ENCODE measurements around the gene NAGS. TPM values are rescaled to one million over a fixed set of nuclear protein-coding genes. Genes with fewer than 3 reads are reported as not detected.

The NAGS gene
- total and polyA plus RNA-seq, 2 donors from 2014 or later, result 3.5 to 8.7 TPM

GRCh38 chr17:43979011-43979410, 25.4 kb upstream of the NAGS start:
- peaks cover 0 to 4% (median 0%) of the 10 kb centered on the region in 3 donors for H3K4me1 ChIP-seq (ENCODE audit: control insufficient read depth in 2 of 3, insufficient read depth in 2 of 3, low read depth in 1 of 3, low read length in 3 of 3)
- no peak overlapping the region for H3K9ac ChIP-seq (ENCODE audit: low read length in 3 of 3)
- FAIRE-seq (no peak), DNase-seq (peak in 1 of 5 donors; percentile 4)
- no peak for TF ChIP-seq CTCF (IDR thresholded peaks at IDR 0.05; ENCODE audit: borderline replicate concordance, extremely low read depth, insufficient read depth)
- H3K4me3 ChIP-seq (ENCODE audit: low read length in 3 of 3), result no peak overlapping the region
- H3K36me3 ChIP-seq (ENCODE audit: control insufficient read depth in 2 of 3, insufficient read depth in 3 of 3, low read length in 3 of 3), result no peaks in the 10 kb centered on the region
- H3K27me3 ChIP-seq (ENCODE audit: control insufficient read depth, insufficient read depth, low read length), result peaks cover 3% of the 10 kb centered on the region
- no peak overlapping the region for H3K27ac ChIP-seq (ENCODE audit: low read depth in 2 of 2, low read length in 2 of 2)
- intact Hi-C loops (cut with DNase I), result no loop called here
- no peaks in the 10 kb centered on the region for H3K9me3 ChIP-seq (ENCODE audit: control insufficient read depth in 2 of 3, insufficient read depth in 1 of 3, low read length in 3 of 3)

DNA sequence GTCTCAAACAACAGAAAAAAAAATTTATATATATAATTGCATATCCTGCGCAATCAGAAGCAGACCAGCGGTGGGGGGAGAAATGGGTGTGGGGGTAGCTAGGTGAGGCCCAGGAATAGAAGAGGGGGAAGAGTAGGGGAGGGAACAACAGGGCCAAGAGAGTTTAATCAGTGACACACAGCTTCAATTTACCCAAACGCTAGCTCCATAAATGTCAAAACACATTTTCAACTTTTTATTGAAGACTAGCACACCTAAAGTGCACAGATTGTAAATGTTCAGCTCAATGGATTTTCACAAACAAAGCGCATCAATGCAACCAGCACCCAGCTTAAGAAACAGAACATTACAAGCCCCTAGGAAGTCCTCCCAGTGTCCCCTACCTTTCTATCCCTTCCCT, 24.8 kb upstream of the NAGS start:
- peaks cover 5% of the 10 kb centered on the region for H3K27me3 ChIP-seq (ENCODE audit: control insufficient read depth, insufficient read depth, low read length)
- FAIRE-seq, result no peak
- H3K27ac ChIP-seq (ENCODE audit: low read depth in 2 of 2, low read length in 2 of 2), result no peak overlapping the region
- H3K4me3 ChIP-seq (ENCODE audit: low read length in 3 of 3), result no peak overlapping the region
- peaks cover 0 to 6% (median 0%) of the 10 kb centered on the region in 3 donors for H3K4me1 ChIP-seq (ENCODE audit: control insufficient read depth in 2 of 3, insufficient read depth in 2 of 3, low read depth in 1 of 3, low read length in 3 of 3)
- H3K9ac ChIP-seq (ENCODE audit: low read length in 3 of 3), result no peak overlapping the region
- no peak for TF ChIP-seq CTCF (IDR thresholded peaks at IDR 0.05; ENCODE audit: borderline replicate concordance, extremely low read depth, insufficient read depth)
- DNase-seq, result peak in 1 of 5 donors; percentile 6
- H3K36me3 ChIP-seq (ENCODE audit: control insufficient read depth in 2 of 3, insufficient read depth in 3 of 3, low read length in 3 of 3), result no peaks in the 10 kb centered on the region
- no peaks in the 10 kb centered on the region for H3K9me3 ChIP-seq (ENCODE audit: control insufficient read depth in 2 of 3, insufficient read depth in 1 of 3, low read length in 3 of 3)
- intact Hi-C loops (cut with DNase I), result no loop called here

DNA sequence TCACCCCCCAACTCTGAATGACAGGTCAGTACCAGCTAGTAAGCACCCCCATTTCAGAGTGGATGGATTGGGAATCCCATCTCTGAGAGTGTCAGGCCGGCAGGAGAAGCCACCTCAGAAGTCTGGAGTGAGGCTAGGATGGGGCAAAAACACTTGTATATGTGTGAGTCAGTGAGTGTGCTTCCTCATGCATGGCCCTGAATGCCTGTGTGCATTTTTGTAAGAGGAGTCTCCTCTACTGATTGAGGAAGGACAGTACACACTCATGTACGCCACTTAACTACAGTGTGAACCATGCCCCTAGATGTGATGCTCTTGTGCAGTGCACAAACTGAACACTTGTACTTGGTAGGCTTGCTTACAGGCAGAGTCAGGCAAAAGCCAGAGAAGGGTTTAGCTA, 22.3 kb upstream of the NAGS start:
- H3K9ac ChIP-seq (ENCODE audit: low read length in 3 of 3), result no peak overlapping the region
- FAIRE-seq (no peak), DNase-seq (no peak)
- H3K36me3 ChIP-seq (ENCODE audit: control insufficient read depth in 2 of 3, insufficient read depth in 3 of 3, low read length in 3 of 3), result no peaks in the 10 kb centered on the region
- no peaks in the 10 kb centered on the region for H3K9me3 ChIP-seq (ENCODE audit: control insufficient read depth in 2 of 3, insufficient read depth in 1 of 3, low read length in 3 of 3)
- intact Hi-C loops (cut with DNase I), result no loop called here
- TF ChIP-seq CTCF (IDR thresholded peaks at IDR 0.05; ENCODE audit: borderline replicate concordance, extremely low read depth, insufficient read depth), result no peak
- no peak overlapping the region for H3K27ac ChIP-seq (ENCODE audit: low read depth in 2 of 2, low read length in 2 of 2)
- peaks cover 5% of the 10 kb centered on the region for H3K27me3 ChIP-seq (ENCODE audit: control insufficient read depth, insufficient read depth, low read length)
- peaks cover 0 to 6% (median 0%) of the 10 kb centered on the region in 3 donors for H3K4me1 ChIP-seq (ENCODE audit: control insufficient read depth in 2 of 3, insufficient read depth in 2 of 3, low read depth in 1 of 3, low read length in 3 of 3)
- H3K4me3 ChIP-seq (ENCODE audit: low read length in 3 of 3), result no peak overlapping the region

DNA sequence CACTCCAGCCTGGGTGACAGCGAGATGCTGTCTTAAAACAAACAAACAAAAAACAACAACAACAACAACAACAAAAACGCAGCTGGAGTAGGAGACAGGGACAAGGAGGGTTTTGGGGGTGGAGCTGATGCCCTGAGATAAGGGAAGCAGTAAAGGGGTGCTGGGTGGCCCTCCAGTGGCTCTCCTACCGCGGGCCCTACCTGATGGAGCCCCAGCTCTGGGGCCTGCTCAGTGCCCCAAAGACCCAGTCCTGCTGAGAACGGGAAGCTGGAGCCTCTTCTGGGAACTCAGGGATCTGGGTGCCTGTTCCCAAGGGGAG, 21.3 kb upstream of the NAGS start:
- Histone ChIP-seq H3K9ac (ENCODE audit: low read length in 3 of 3) (no peak overlapping the region), H3K36me3 (ENCODE audit: control insufficient read depth in 2 of 3, insufficient read depth in 3 of 3, low read length in 3 of 3) (no peaks in the 10 kb centered on the region), H3K9me3 (ENCODE audit: control insufficient read depth in 2 of 3, insufficient read depth in 1 of 3, low read length in 3 of 3) (no peaks in the 10 kb centered on the region), H3K4me1 (ENCODE audit: control insufficient read depth in 2 of 3, insufficient read depth in 2 of 3, low read depth in 1 of 3, low read length in 3 of 3) (peaks cover 0 to 6% (median 0%) of the 10 kb centered on the region in 3 donors), H3K4me3 (ENCODE audit: low read length in 3 of 3) (no peak overlapping the region), H3K27ac (ENCODE audit: low read depth in 2 of 2, low read length in 2 of 2) (no peak overlapping the region), H3K27me3 (ENCODE audit: control insufficient read depth, insufficient read depth, low read length) (peaks cover 5% of the 10 kb centered on the region)
- DNase-seq (no peak), FAIRE-seq (no peak)
- intact Hi-C loops (cut with DNase I), result no loop called here
- TF ChIP-seq CTCF (IDR thresholded peaks at IDR 0.05; ENCODE audit: borderline replicate concordance, extremely low read depth, insufficient read depth), result no peak

All from kidney (tissue), 14 donors.